Endothelial cell of umbilical vein (primary cell): ENCODE measurements around the gene NKX1-1. TPM values are rescaled to one million over a fixed set of nuclear protein-coding genes. Genes with fewer than 3 reads are reported as not detected.
"Not testable (repeated sequence)": the region's sequence is repeated elsewhere in the genome, so short reads cannot be mapped to it uniquely, and the experiment has no call there.

Experiments used
- BruUV-seq: library from RNA; stranded (reverse); fragments of 400-500 nt; replicated peaks from 2 replicates; lab custom pipeline; 2021; lab: Mats Ljungman, UMichigan
- CTCF ChIA-PET: fragments of 300-600, 350-600 bp; sonication (Branson Sonifier 250); formaldehyde crosslinking; loops from one replicate; lab custom pipeline; 2021; ENCODE audit warnings: antibody characterized with exemption, inconsistent platforms; lab: Charles Lee
- POLR2A ChIA-PET: fragments of 300-600, 350-600 bp; sonication (Branson Sonifier 250); formaldehyde crosslinking; loops from one replicate; lab custom pipeline; 2021; ENCODE audit warnings: antibody characterized with exemption, inconsistent platforms; lab: Charles Lee
- DNase-seq: peaks from one replicate; pipeline ENCODE4 v3.0.0-alpha.2; 2011; ENCODE audit warnings: low read depth, low spot score
- FAIRE-seq: peaks from 2 replicates; lab custom pipeline; 2011; peaks lifted over from hg19 to GRCh38; lab: Jason Lieb, UNC
- H2AFZ ChIP-seq: 2 replicates; pipeline ENCODE4 v1.6.0; 2012; ENCODE audit warnings: low read depth, low read length, control low read depth, inconsistent platforms
- H3K27ac ChIP-seq: 2 replicates; pipeline ENCODE4 v1.5.1; 2011; ENCODE audit warnings: low read depth, mild to moderate bottlenecking, control low read depth, low read length, moderate library complexity; ENCODE audit not compliant: insufficient read depth
- H3K27me3 ChIP-seq, 2 experiments: 2 replicates each; pipeline versions ENCODE4 v1.6.0 to v1.6.1; 2011; ENCODE audit warnings: low read length in 2 of 2, mixed read lengths in 1 of 2; ENCODE audit not compliant: control insufficient read depth in 2 of 2, insufficient read depth in 2 of 2
- H3K36me3 ChIP-seq, 2 experiments: 2 replicates in 1 of 2; 3 replicates in 1 of 2; pipeline ENCODE4 v1.5.1; 2011; ENCODE audit warnings: low read length in 2 of 2, mild to moderate bottlenecking in 1 of 2, moderate library complexity in 1 of 2; ENCODE audit not compliant: control insufficient read depth in 2 of 2, insufficient read depth in 2 of 2; ENCODE audit errors: extremely low read depth in 1 of 2
- H3K4me1 ChIP-seq: 3 replicates; pipeline ENCODE4 v1.5.1; 2011; ENCODE audit warnings: mild to moderate bottlenecking, low read length; ENCODE audit not compliant: control insufficient read depth, insufficient read depth; ENCODE audit errors: extremely low read depth
- H3K4me2 ChIP-seq: 2 replicates; pipeline ENCODE4 v1.6.1; 2011; ENCODE audit warnings: low read length, control low read depth, mixed read lengths; ENCODE audit not compliant: insufficient read depth
- H3K4me3 ChIP-seq, 3 experiments: fragments of 200-600 bp in 1 of 3; sonication (generic), shearing (Covaris generic) in 1 of 3; replicated peaks in 1 of 3; 2 replicates each; pipeline ENCODE4 v1.5.1; 2011 to 2016; ENCODE audit warnings: control low read depth in 3 of 3, low read length in 3 of 3, mild to moderate bottlenecking in 2 of 3, inconsistent platforms in 1 of 3, low read depth in 1 of 3, moderate library complexity in 1 of 3; ENCODE audit not compliant: insufficient read depth in 1 of 3
- H3K79me2 ChIP-seq: 2 replicates; pipeline ENCODE4 v1.6.0; 2012; ENCODE audit warnings: low read length, inconsistent platforms; ENCODE audit not compliant: control insufficient read depth, insufficient read depth
- H3K9ac ChIP-seq: replicated peaks from 2 replicates; pipeline ENCODE3; 2011; ENCODE audit warnings: low read length, control low read depth; ENCODE audit not compliant: insufficient read depth; ENCODE audit errors: extremely low read depth
- H3K9me1 ChIP-seq: replicated peaks from 3 replicates; pipeline ENCODE4 v1.6.0; 2011; ENCODE audit warnings: mild to moderate bottlenecking, low read length; ENCODE audit not compliant: control insufficient read depth, insufficient read depth; ENCODE audit errors: extremely low read depth
- H3K9me3 ChIP-seq: replicated peaks from 2 replicates; pipeline ENCODE4 v1.5.1; 2012; ENCODE audit warnings: low read length, inconsistent platforms; ENCODE audit not compliant: control insufficient read depth, insufficient read depth
- H4K20me1 ChIP-seq: replicated peaks from 2 replicates; pipeline ENCODE3; 2011; ENCODE audit warnings: mild to moderate bottlenecking, low read length; ENCODE audit not compliant: control insufficient read depth, insufficient read depth; ENCODE audit errors: extremely low read depth
- CTCF ChIP-seq, 2 donors: IDR thresholded peaks; 1 replicate in 1 of 2; 2 replicates in 1 of 2; pipeline ENCODE4 v1.5.1; 2011; ENCODE audit warnings: low read length in 2 of 2, mild to moderate bottlenecking in 2 of 2, moderate library complexity in 2 of 2, control low read depth in 1 of 2, inconsistent platforms in 1 of 2, low read depth in 1 of 2; ENCODE audit not compliant: insufficient read depth in 1 of 2; ENCODE audit errors: extremely low read depth in 1 of 2
- EZH2 ChIP-seq: IDR thresholded peaks from 2 replicates; pipeline ENCODE4 v1.6.1; 2012; ENCODE audit warnings: borderline replicate concordance, low read depth, mild to moderate bottlenecking, moderate library complexity, low read length, inconsistent platforms; ENCODE audit not compliant: severe bottlenecking
- FOS ChIP-seq: IDR thresholded peaks from 2 replicates; pipeline ENCODE4 v1.6.1; 2011; ENCODE audit warnings: mild to moderate bottlenecking, low read length, moderate library complexity, borderline replicate concordance; ENCODE audit not compliant: insufficient read depth
- GATA2 ChIP-seq: IDR thresholded peaks from 2 replicates; pipeline ENCODE4 v1.7.0; 2011; ENCODE audit warnings: low read depth, mild to moderate bottlenecking, moderate library complexity, mixed read lengths, low read length; ENCODE audit not compliant: insufficient read length, insufficient read depth
- JUN ChIP-seq: IDR thresholded peaks from 2 replicates; pipeline ENCODE4 v1.6.1; 2011; ENCODE audit warnings: borderline replicate concordance, low read depth; ENCODE audit not compliant: insufficient read length, insufficient read depth
- MAX ChIP-seq: IDR thresholded peaks from 2 replicates; pipeline ENCODE4 v1.6.1; 2011; ENCODE audit not compliant: insufficient read depth, insufficient read length
- MYC ChIP-seq: IDR thresholded peaks from one replicate; pipeline ENCODE4 v1.6.1; 2011; ENCODE audit warnings: mild to moderate bottlenecking, low read depth, low read length
- POLR2A ChIP-seq: IDR thresholded peaks from 2 replicates; pipeline ENCODE4 v1.6.1; 2012; ENCODE audit warnings: low read depth, mild to moderate bottlenecking, control low read depth, low read length
- POLR2AphosphoS5 ChIP-seq: IDR thresholded peaks from 2 replicates; pipeline ENCODE4 v1.6.1; 2012; ENCODE audit warnings: low read depth, mild to moderate bottlenecking, control low read depth, low read length, moderate library complexity; ENCODE audit not compliant: insufficient read depth
- dilution Hi-C: fragments of 300-500 bp; cut with MboI; formaldehyde crosslinking; loops from one replicate; pipeline ENCODE4 v1.15.0; 2019; ENCODE audit warnings: low sequenced_read_pairs; ENCODE audit not compliant: extremely low pct_ligation_motif_present
- intact Hi-C: fragments of 100-400 bp; cut with micrococcal nuclease; formaldehyde crosslinking; loops from one replicate; pipeline ENCODE4 v1.10.0; 2022
- polyA plus RNA-seq, 4 experiments: library from polyadenylated mRNA; depleted of rRNA in 3 of 4; stranded (reverse) in 3 of 4; unstranded in 1 of 4; fragments of >200 nt; gene quantifications; 2 replicates each; pipeline versions ENCODE4 v1.2.1 to v1.2.3, GENCODE V29; 2011 to 2012; ENCODE audit warnings: missing spikeins in 1 of 4
- total RNA-seq: library from RNA; stranded (reverse); gene quantifications from 2 replicates; pipeline ENCODE4 v1.2.3, GENCODE V29; 2021

NKX1-1 gene
- total and polyA plus RNA-seq, 2 donors (not counting 3 experiments of a cell fraction or from before 2014, with no cell fraction given): not detected

- POLR2A ChIA-PET, CTCF ChIA-PET, H3K9ac ChIP-seq, H3K4me1 ChIP-seq, H2AFZ ChIP-seq, H3K4me2 ChIP-seq, DNase-seq, H3K27me3 ChIP-seq, H3K9me1 ChIP-seq, H3K79me2 ChIP-seq, H3K4me3 ChIP-seq, BruUV-seq, H4K20me1 ChIP-seq, dilution Hi-C loops, H3K27ac ChIP-seq, intact Hi-C loops, H3K36me3 ChIP-seq, H3K9me3 ChIP-seq: not testable (repeated sequence)
- FAIRE-seq: peak; percentile 21
Measured at GRCh38 chr4:1372576-1372975, 33.7 kb downstream of the NKX1-1 start.

GRCh38 chr4:1371176-1372165 is 34.8 kb downstream of the NKX1-1 start:
- no peaks in the 10 kb centered on the region for H3K79me2 ChIP-seq
- H3K27me3 ChIP-seq: no peaks in the 10 kb centered on the region
- no peaks in the 10 kb centered on the region for H3K9me1 ChIP-seq
- DNase-seq: no peak
- no peaks in the 10 kb centered on the region for H3K4me1 ChIP-seq
- no peak overlapping the region for H3K9ac ChIP-seq
- no peak overlapping the region for H3K27ac ChIP-seq
- TF ChIP-seq MYC (no peak), EZH2 (no peak), FOS (no peak), POLR2A (no peak), GATA2 (no peak), CTCF (IDR thresholded peaks at IDR 0.05; ENCODE audit: extremely low read depth in 1 of 2, insufficient read depth in 1 of 2, low read depth in 1 of 2, low read length in 2 of 2) (no peak), JUN (no peak), POLR2AphosphoS5 (no peak), MAX (no peak)
- H3K4me3 ChIP-seq: no peak overlapping the region
- H3K4me2 ChIP-seq: no peak overlapping the region
- intact Hi-C loops (no loop called here), dilution Hi-C loops (no loop called here)
- H4K20me1 ChIP-seq: no peaks in the 10 kb centered on the region
- ChIA-PET CTCF (no interaction called here), POLR2A (no interaction called here)
- no peaks in the 10 kb centered on the region for H3K36me3 ChIP-seq
- FAIRE-seq: no peak
- BruUV-seq: no TSS peak
- H3K9me3 ChIP-seq: no peaks in the 10 kb centered on the region
- H2AFZ ChIP-seq: no peak overlapping the region
